Stomach (tissue), 9 donors: ENCODE measurements around the gene ZNF57. TPM values are rescaled to one million over a fixed set of nuclear protein-coding genes. Genes with fewer than 3 reads are reported as not detected.

ENCODE experiments used
- DNase-seq, 2 donors: peaks; one replicate each; pipeline versions ENCODE4 v3.0.0 to v3.0.0-alpha.2; 2013 to 2019
- H3K27ac ChIP-seq, 5 donors: fragments of 200-600 bp in 4 of 5; sonication (generic) in 4 of 5; one replicate each; pipeline ENCODE4 v1.5.1; 2013 to 2019; ENCODE audit warnings: mild to moderate bottlenecking in 1 of 5, moderate library complexity in 1 of 5
- H3K27me3 ChIP-seq, 3 donors: fragments of 200-600 bp; sonication (generic); one replicate each; pipeline ENCODE4 v1.5.1; 2017 to 2019; ENCODE audit warnings: mixed run types in 1 of 3
- H3K36me3 ChIP-seq, 4 donors: fragments of 200-600 bp; sonication (generic); 1 replicate in 3 of 4; 2 replicates in 1 of 4; pipeline ENCODE4 v1.5.1; 2016 to 2019
- H3K4me1 ChIP-seq, 4 donors: fragments of 200-600 bp; sonication (generic); one replicate each; pipeline ENCODE4 v1.5.1; 2016 to 2019
- H3K4me3 ChIP-seq, 4 donors: fragments of 200-600 bp; sonication (generic) in 3 of 4; one replicate each; pipeline ENCODE4 v1.5.1; 2016 to 2019; ENCODE audit warnings: mild to moderate bottlenecking in 1 of 4
- H3K9me3 ChIP-seq, 4 donors: fragments of 200-600 bp; sonication (generic); one replicate each; pipeline ENCODE4 v1.5.1; 2016 to 2019
- CTCF ChIP-seq, 7 experiments: fragments of 450-650 bp in 4 of 7; fragments of 200-600 bp in 3 of 7; sonication (generic) in 3 of 7; IDR thresholded peaks; one replicate each; pipeline ENCODE4 v1.5.1; 2016 to 2019; ENCODE audit warnings: antibody characterized with exemption in 7 of 7, control low read depth in 2 of 7, mild to moderate bottlenecking in 1 of 7
- EP300 ChIP-seq: sonication (generic); formaldehyde crosslinking; IDR thresholded peaks from one replicate; pipeline ENCODE4 v1.6.1; 2017; ENCODE audit warnings: antibody characterized with exemption
- POLR2A ChIP-seq, 4 donors: fragments of 450-650 bp; IDR thresholded peaks; one replicate each; pipeline ENCODE4 v1.6.1; 2016; ENCODE audit warnings: antibody characterized with exemption in 4 of 4, control low read depth in 2 of 4, mild to moderate bottlenecking in 1 of 4, moderate library complexity in 1 of 4
- POLR2AphosphoS5 ChIP-seq, 3 donors: sonication (generic); formaldehyde crosslinking; IDR thresholded peaks; one replicate each; pipeline ENCODE4 v1.6.1; 2016; ENCODE audit warnings: antibody characterized with exemption in 3 of 3
- WGBS, 5 donors: extraction: QIAGEN DNeasy Blood & Tissue Kit in 3 of 5; methylation state at CpG; one replicate each; pipeline versions ENCODE4 v1.1.5 to v1.1.7; 2013 to 2018; 5-methylcytosine and 5-hydroxymethylcytosine counted together
- intact Hi-C: fragments of 100-400 bp; cut with DNase I; formaldehyde crosslinking; loops from one replicate; pipeline ENCODE4 v1.15.1; 2023; ENCODE audit warnings: low total_unique reads
- polyA plus RNA-seq, 3 donors: library from polyadenylated mRNA; stranded (reverse); fragments of 200-250 nt; gene quantifications; one replicate each; pipeline ENCODE4 v1.2.3, GENCODE V29; 2013
- total RNA-seq, 5 donors: library from RNA; depleted of rRNA; stranded (reverse); fragments of >200 nt; gene quantifications; one replicate each; pipeline versions ENCODE4 v1.1.0 to v1.2.3, GENCODE V29; 2014 to 2016
- donor health status: healthy with polysubstance abuse.
- donor health status: Bipolar disorder and iron deficiency.
- donor health status: healthy.

The ZNF57 gene
- total and polyA plus RNA-seq, 8 donors: 0.89 to 42.0 (median 13.4) TPM

GRCh38 chr19:2856457-2857050 lies 44.2 kb upstream of the ZNF57 start:
- TF ChIP-seq POLR2A (IDR thresholded peaks at IDR 0.05): no peak
- TF ChIP-seq CTCF (IDR thresholded peaks at IDR 0.05): no peak
- TF ChIP-seq EP300: no peak
- TF ChIP-seq POLR2AphosphoS5 (IDR thresholded peaks at IDR 0.05): no peak
- 83 to 93% (median 87%) methylated on average over 5 of the region's 5 CpGs for WGBS, 5 donors
- Histone ChIP-seq H3K4me1 (no peaks in the 10 kb centered on the region), H3K9me3 (peaks cover 51 to 89% (median 74%) of the 10 kb centered on the region in 4 donors), H3K36me3 (peaks cover 20 to 70% (median 40%) of the 10 kb centered on the region in 4 donors), H3K4me3 (no peak overlapping the region), H3K27ac (no peak overlapping the region), H3K27me3 (no peaks in the 10 kb centered on the region)
- intact Hi-C loops: no loop called here
- no peak for DNase-seq

GRCh38 chr19:2858864-2859263 lies 41.9 kb upstream of the ZNF57 start:
- intact Hi-C loops: no loop called here
- no peaks in the 10 kb centered on the region for H3K27me3 ChIP-seq
- 73 to 85% (median 76%) methylated on average over 6 to 27 of the region's 27 CpGs for WGBS, 5 donors
- H3K4me1 ChIP-seq: no peaks in the 10 kb centered on the region
- H3K4me3 ChIP-seq: no peak overlapping the region
- DNase-seq: no peak
- TF ChIP-seq POLR2AphosphoS5 (IDR thresholded peaks at IDR 0.05) (no peak), EP300 (no peak), CTCF (IDR thresholded peaks at IDR 0.05) (no peak), POLR2A (IDR thresholded peaks at IDR 0.05) (no peak)
- H3K9me3 ChIP-seq: peaks cover 29 to 66% (median 51%) of the 10 kb centered on the region in 4 donors
- H3K36me3 ChIP-seq: peaks cover 0 to 47% (median 17%) of the 10 kb centered on the region in 4 donors
- H3K27ac ChIP-seq: no peak overlapping the region

- DNase-seq: no peak
- WGBS, 5 donors: 48 to 72% (median 56%) methylated on average over 10 of the region's 10 CpGs
- Histone ChIP-seq H3K4me3 (no peak overlapping the region), H3K9me3 (peaks cover 3 to 21% (median 7%) of the 10 kb centered on the region in 4 donors), H3K36me3 (peaks cover 0 to under 1% (median 0%) of the 10 kb centered on the region in 4 donors), H3K27ac (no peak overlapping the region), H3K27me3 (no peaks in the 10 kb centered on the region), H3K4me1 (no peaks in the 10 kb centered on the region)
- no peak for TF ChIP-seq POLR2AphosphoS5 (IDR thresholded peaks at IDR 0.05)
- no peak for TF ChIP-seq EP300
- TF ChIP-seq CTCF (IDR thresholded peaks at IDR 0.05): no peak
- no peak for TF ChIP-seq POLR2A (IDR thresholded peaks at IDR 0.05)
- intact Hi-C loops: no loop called here
Measured at GRCh38 chr19:2863816-2864215, 36.9 kb upstream of the ZNF57 start.

GRCh38 chr19:2865334-2866100 lies 35.2 kb upstream of the ZNF57 start:
- H3K27ac ChIP-seq: no peak overlapping the region
- H3K4me3 ChIP-seq: no peak overlapping the region
- H3K9me3 ChIP-seq: peaks cover 0 to 8% (median 2%) of the 10 kb centered on the region in 4 donors
- 22 to 54% (median 35%) methylated on average over 12 of the region's 12 CpGs for WGBS, 5 donors
- TF ChIP-seq POLR2A (IDR thresholded peaks at IDR 0.05) (no peak), POLR2AphosphoS5 (IDR thresholded peaks at IDR 0.05) (no peak), CTCF (IDR thresholded peaks at IDR 0.05) (no peak), EP300 (no peak)
- no peaks in the 10 kb centered on the region for H3K4me1 ChIP-seq
- peak in 1 of 2 donors; percentile 13 for DNase-seq
- intact Hi-C loops: no loop called here
- no peaks in the 10 kb centered on the region for H3K27me3 ChIP-seq
- H3K36me3 ChIP-seq: no peaks in the 10 kb centered on the region
